ENCODE results near the gene SETD7.

GRCh38 chr4:139599076-139599475 is 43.1 kb upstream of the SETD7 start:
- TF ChIP-seq TAF1 (IDR thresholded peaks at IDR 0.05; ENCODE audit: borderline replicate concordance, insufficient read depth, low read length) = no peak
- no peak for TF ChIP-seq POLR2AphosphoS5 (IDR thresholded peaks at IDR 0.05; ENCODE audit: low read depth, low read length)
